Measurements from ENCODE around the gene CDK14. TPM values are rescaled to one million over a fixed set of nuclear protein-coding genes. Genes with fewer than 3 reads are reported as not detected.

Gene CDK14
- total and polyA plus RNA-seq, 2 donors (not counting 3 experiments of a cell fraction or from before 2014, with no cell fraction given), result 5.5 to 34.2 TPM

GRCh38 chr7:90961037-90961725, 365.1 kb downstream of the CDK14 start:
- POLR2A ChIA-PET, result no interaction called here
- Histone ChIP-seq H2AFZ (ENCODE audit: low read depth, low read length) (no peak overlapping the region), H3K9me3 (replicated peaks; ENCODE audit: control insufficient read depth, insufficient read depth, low read length) (no peaks in the 10 kb centered on the region), H3K4me3 (replicated peaks in 1 of 3; ENCODE audit: insufficient read depth in 1 of 3, low read depth in 1 of 3, low read length in 3 of 3) (no peak overlapping the region), H3K36me3 (ENCODE audit: control insufficient read depth in 2 of 2, extremely low read depth in 1 of 2, insufficient read depth in 2 of 2, low read length in 2 of 2) (no peaks in the 10 kb centered on the region), H3K27ac (ENCODE audit: insufficient read depth, low read depth, low read length) (no peak overlapping the region), H3K9ac (replicated peaks; ENCODE audit: extremely low read depth, insufficient read depth, low read length) (no peak overlapping the region), H3K4me2 (ENCODE audit: insufficient read depth, low read length) (no peak overlapping the region), H3K27me3 (ENCODE audit: control insufficient read depth in 2 of 2, insufficient read depth in 2 of 2, low read length in 2 of 2) (no peaks in the 10 kb centered on the region), H4K20me1 (replicated peaks; ENCODE audit: control insufficient read depth, extremely low read depth, insufficient read depth, low read length) (no peaks in the 10 kb centered on the region), H3K9me1 (replicated peaks; ENCODE audit: control insufficient read depth, extremely low read depth, insufficient read depth, low read length) (no peaks in the 10 kb centered on the region), H3K4me1 (ENCODE audit: control insufficient read depth, extremely low read depth, insufficient read depth, low read length) (no peaks in the 10 kb centered on the region), H3K79me2 (ENCODE audit: control insufficient read depth, insufficient read depth, low read length) (no peaks in the 10 kb centered on the region)
- CTCF ChIA-PET, result no interaction called here
- TF ChIP-seq MYC (IDR thresholded peaks at IDR 0.05; ENCODE audit: low read depth, low read length), result no peak
- no peak for TF ChIP-seq MAX (IDR thresholded peaks at IDR 0.05; ENCODE audit: insufficient read depth, insufficient read length)
- TF ChIP-seq EZH2 (IDR thresholded peaks at IDR 0.05; ENCODE audit: borderline replicate concordance, low read depth, low read length, severe bottlenecking), result no peak
- no peak for TF ChIP-seq JUN (IDR thresholded peaks at IDR 0.05; ENCODE audit: borderline replicate concordance, insufficient read depth, insufficient read length, low read depth)
- no peak for TF ChIP-seq GATA2 (IDR thresholded peaks at IDR 0.05; ENCODE audit: insufficient read depth, insufficient read length, low read depth, low read length)
- no peak for TF ChIP-seq POLR2AphosphoS5 (IDR thresholded peaks at IDR 0.05; ENCODE audit: insufficient read depth, low read depth, low read length)
- TF ChIP-seq FOS (IDR thresholded peaks at IDR 0.05; ENCODE audit: borderline replicate concordance, insufficient read depth, low read length), result no peak
- TF ChIP-seq CTCF (IDR thresholded peaks at IDR 0.05; ENCODE audit: extremely low read depth in 1 of 2, insufficient read depth in 1 of 2, low read depth in 1 of 2, low read length in 2 of 2), result no peak
- no peak for TF ChIP-seq POLR2A (IDR thresholded peaks at IDR 0.05; ENCODE audit: low read depth, low read length)
- intact Hi-C loops (cut with micrococcal nuclease) (no loop called here), dilution Hi-C loops (cut with MboI; ENCODE audit: extremely low pct_ligation_motif_present, low sequenced_read_pairs) (no loop called here)
- BruUV-seq (replicated peaks), result no TSS peak
- FAIRE-seq (no peak), DNase-seq (ENCODE audit: low read depth, low spot score) (no peak)
